Fibroblast of mammary gland (primary cell): ENCODE measurements around the gene MAP3K14.

Experiments
- DNase-seq: peaks from one replicate; pipeline ENCODE4 v3.0.0-alpha.2; 2010; ENCODE audit warnings: low read depth
- H3K4me3 ChIP-seq: 2 replicates; pipeline ENCODE4 v1.5.1; 2011; ENCODE audit warnings: low read depth, mild to moderate bottlenecking, low read length, moderate library complexity; ENCODE audit not compliant: control insufficient read depth
- CTCF ChIP-seq: conservative IDR thresholded peaks from 2 replicates; pipeline ENCODE4 v1.5.1; 2011; ENCODE audit warnings: low read depth, low read length, inconsistent platforms; ENCODE audit not compliant: control insufficient read depth, insufficient read depth

The MAP3K14 gene

DNA sequence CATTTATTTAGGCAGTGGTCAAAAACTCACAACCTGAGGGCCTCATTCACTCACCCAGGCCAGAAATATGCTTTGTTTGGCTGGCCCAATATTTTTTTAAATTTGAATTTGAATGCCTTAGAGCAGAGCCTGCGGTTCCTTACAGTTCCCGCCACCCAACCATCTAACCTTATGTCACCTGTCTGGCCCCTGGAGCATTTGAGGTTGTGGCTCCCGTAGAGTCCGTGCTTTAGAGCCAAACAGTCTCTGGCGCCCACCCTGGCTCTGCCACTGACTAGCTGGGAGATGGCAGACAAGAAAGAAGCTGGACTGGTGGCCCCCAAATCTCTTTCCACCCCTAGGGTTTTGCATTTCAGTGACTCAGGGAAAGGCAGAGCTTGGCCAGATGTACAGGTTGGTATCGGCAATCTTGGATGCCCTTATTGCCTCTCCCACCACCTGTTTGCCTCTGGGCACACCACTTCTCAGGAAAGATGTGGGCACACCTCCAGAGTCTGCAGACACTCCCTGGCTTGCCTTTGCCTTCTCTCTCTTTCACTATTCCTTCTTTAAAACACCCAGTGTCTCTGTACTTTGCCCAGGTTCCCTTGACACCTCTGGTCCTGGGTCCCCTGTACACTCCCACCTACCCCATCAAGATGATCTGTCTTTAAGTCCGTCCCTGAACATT lies 1.9 kb upstream of the MAP3K14 start:
- DNase-seq: no peak
- H3K4me3 ChIP-seq: no peak overlapping the region
- TF ChIP-seq CTCF: no peak

DNA sequence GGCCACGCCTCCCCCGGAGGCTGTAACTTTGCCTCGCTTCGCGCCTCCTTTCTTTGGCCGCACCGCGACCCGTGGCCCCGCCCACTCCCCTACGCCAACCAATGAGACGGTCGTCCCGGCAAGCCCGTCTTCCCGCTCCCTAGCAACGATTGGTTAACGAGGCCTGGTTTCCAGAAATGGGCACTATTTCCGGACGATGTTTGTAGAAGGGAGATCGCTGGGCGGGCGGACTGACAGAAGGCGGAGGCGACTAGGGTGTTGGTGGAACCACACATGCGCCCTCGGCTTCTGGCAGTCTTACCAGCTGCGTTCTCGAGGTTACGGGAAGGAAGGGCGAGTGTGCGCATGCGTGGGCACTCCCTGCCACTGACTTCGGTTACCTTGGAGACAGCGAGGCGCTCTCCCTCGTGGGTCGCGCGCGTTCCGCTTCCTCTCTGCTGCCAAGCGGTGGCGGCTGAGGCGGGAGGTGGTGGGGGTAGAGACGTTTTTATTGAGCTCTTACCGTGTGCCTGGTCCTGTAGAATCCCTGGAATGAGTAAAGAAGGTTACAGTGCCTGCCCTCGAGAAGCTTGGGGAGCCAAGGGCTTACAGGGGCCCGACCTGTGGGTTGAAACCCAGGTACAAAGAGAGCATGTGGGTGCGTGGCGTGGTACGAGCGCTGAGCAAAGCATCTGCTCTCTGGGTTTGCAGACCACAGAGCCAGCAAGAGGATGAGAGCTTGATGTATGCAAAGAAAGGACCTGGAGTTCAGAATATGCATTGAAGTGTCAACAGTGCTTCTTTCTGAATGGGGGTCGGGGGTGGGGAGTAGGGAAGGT lies 500 bp upstream of the MAP3K14 start:
- no peak for TF ChIP-seq CTCF
- peak overlapping the region; percentile 45 for H3K4me3 ChIP-seq
- peak; percentile 100 for DNase-seq

- TF ChIP-seq CTCF: no peak
- peak overlapping the region; percentile 91 for H3K4me3 ChIP-seq
- DNase-seq: no peak
These were observed 979 bp downstream of the MAP3K14 start for GRCh38 chr17:45315648-45316433.

GRCh38 chr17:45314741-45315647 lies 1.8 kb downstream of the MAP3K14 start:
- H3K4me3 ChIP-seq: peak overlapping the region; percentile 91
- DNase-seq: no peak
- no peak for TF ChIP-seq CTCF

DNA sequence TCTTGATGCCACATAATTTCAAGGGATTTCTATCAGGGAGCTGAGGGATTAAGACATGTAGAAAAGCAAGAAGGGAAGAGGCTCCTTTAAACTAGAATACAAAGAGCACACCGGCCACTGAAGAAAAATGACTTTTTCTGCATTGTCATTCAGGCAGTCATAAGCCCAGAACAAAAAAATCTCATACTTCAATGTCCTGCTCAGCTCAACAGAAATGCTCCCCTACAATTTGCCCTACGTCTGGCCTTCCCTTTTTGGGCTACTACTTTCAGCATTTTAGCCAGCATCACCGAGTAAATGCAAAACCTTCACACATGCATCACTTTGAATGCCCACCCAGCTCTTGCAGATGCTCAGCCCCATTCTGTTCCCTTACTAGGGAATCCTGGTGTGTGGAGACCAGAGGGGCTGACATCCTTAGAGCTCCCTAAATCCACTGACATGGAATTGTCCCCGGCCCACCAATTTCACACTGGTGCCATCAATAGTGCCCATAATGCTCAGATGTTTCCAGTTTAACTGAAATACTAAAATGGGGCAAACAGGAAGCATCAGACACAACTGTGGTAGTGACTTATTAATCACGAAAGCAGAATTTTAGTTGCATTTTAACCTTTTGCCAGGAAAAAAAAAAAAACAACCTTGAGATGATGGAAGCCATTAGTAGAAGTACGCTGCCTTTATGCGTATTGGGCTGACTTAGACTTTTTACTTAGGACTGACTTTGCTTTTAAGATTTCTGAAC lies 2.7 kb downstream of the MAP3K14 start:
- no peak for TF ChIP-seq CTCF
- peak overlapping the region; percentile 2 for H3K4me3 ChIP-seq
- DNase-seq: no peak
